OCI-LY3 (cell line): ENCODE measurements around the gene NTNG1.

Source experiments
- EZH2phosphoT487 ChIP-seq: fragments of 200-600 bp; shearing (Covaris generic); IDR thresholded peaks from 2 replicates; pipeline ENCODE4 v1.6.1; 2018; ENCODE audit warnings: antibody characterized with exemption, mixed run types, low read depth
- TF ChIP-seq, protein P1 (sequence below): fragments of 200-600, 300-600 bp; sonication (generic); IDR thresholded peaks from 2 replicates; pipeline ENCODE4 v1.5.1; 2014; ENCODE audit warnings: antibody characterized with exemption, low read length, low read depth

DNA sequence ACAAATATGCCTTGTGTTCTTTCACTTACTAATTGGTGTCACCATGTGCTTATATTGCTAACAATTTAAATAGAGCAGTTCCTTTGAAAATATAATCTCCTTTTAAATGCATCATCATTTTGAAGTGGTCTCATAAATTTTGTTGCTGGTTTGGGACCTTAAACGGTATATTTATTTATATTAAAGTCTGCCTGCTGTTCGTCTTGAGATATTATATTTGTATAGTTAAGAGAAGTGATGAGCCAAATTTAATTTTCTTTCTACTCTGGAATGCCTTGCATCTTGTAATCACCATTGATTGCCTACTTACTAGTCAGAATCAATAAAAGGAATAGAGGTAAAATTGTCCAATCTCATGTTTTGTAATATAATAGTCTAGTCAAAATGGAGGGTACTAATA is 91.6 kb downstream of the NTNG1 start:
- TF ChIP-seq, protein P1, sequence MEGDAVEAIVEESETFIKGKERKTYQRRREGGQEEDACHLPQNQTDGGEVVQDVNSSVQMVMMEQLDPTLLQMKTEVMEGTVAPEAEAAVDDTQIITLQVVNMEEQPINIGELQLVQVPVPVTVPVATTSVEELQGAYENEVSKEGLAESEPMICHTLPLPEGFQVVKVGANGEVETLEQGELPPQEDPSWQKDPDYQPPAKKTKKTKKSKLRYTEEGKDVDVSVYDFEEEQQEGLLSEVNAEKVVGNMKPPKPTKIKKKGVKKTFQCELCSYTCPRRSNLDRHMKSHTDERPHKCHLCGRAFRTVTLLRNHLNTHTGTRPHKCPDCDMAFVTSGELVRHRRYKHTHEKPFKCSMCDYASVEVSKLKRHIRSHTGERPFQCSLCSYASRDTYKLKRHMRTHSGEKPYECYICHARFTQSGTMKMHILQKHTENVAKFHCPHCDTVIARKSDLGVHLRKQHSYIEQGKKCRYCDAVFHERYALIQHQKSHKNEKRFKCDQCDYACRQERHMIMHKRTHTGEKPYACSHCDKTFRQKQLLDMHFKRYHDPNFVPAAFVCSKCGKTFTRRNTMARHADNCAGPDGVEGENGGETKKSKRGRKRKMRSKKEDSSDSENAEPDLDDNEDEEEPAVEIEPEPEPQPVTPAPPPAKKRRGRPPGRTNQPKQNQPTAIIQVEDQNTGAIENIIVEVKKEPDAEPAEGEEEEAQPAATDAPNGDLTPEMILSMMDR: no peak
- no peak for TF ChIP-seq EZH2phosphoT487
